HG03139 (cell line): ENCODE measurements around the gene HES7.
"Not testable (repeated sequence)": the region's sequence is repeated elsewhere in the genome, so short reads cannot be mapped to it uniquely, and the experiment has no call there.

Experiments
- ATAC-seq: cut with Tn5 transposase; IDR thresholded peaks from one replicate; pipeline ENCODE4 v1.9.1; 2021; ENCODE audit not compliant: unreplicated experiment

Gene HES7

GRCh38 chr17:8123695-8124349 lies at the start of gene HES7:
Gene HES7 (minus strand): TSS chr17:8124106. CDS start chr17:8124084, 22 bp downstream.
- no peak for ATAC-seq

DNA sequence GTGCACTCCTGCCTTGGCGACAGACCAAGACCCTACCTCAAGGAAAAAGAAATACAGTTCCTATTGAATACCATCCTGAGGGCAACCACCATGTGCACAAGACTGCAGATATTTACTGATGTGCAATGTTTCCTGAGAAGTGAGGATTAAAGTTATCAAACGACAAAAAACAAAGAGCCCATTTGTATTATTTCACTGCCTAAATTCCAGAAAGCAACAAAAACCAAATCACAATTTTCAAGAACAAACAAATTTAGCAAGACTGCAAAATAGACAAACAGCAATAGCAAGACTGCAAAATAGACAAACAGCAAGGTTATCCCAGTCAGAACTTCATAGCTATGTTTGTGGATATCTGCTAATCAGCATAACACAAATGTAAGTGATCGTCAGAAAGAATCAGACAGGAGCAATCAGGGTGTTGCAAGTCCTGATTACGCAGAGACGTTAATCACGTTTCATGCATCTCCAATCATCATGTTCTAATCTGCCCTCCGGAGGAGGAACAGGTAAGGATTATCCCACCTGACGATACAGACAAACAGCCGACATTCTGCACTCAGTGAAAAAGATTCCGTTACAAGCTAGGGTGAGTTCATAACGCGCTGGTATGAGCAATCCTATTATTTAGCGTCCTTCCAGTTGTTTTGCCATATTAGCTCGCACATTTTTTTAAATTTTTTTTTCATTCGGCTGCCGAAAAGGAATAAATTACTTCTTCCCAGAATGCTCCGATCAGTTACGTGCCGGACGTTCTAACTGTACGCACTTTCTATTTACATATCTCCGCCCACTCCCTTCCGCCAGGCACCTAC lies 49.4 kb upstream of the HES7 start:
- ATAC-seq = peak; percentile 67

- ATAC-seq = not testable (repeated sequence)
These were observed 46.3 kb upstream of the HES7 start for GRCh38 chr17:8170186-8170585.

- ATAC-seq = no peak
These were observed 43.6 kb upstream of the HES7 start for GRCh38 chr17:8167526-8167925.

- no peak for ATAC-seq
These were observed 42.8 kb upstream of the HES7 start for GRCh38 chr17:8166731-8167130.

- no peak for ATAC-seq
These were observed 40.9 kb upstream of the HES7 start for GRCh38 chr17:8164815-8165131.

- ATAC-seq = no peak
These were observed 40.3 kb upstream of the HES7 start for GRCh38 chr17:8163978-8164814.

DNA sequence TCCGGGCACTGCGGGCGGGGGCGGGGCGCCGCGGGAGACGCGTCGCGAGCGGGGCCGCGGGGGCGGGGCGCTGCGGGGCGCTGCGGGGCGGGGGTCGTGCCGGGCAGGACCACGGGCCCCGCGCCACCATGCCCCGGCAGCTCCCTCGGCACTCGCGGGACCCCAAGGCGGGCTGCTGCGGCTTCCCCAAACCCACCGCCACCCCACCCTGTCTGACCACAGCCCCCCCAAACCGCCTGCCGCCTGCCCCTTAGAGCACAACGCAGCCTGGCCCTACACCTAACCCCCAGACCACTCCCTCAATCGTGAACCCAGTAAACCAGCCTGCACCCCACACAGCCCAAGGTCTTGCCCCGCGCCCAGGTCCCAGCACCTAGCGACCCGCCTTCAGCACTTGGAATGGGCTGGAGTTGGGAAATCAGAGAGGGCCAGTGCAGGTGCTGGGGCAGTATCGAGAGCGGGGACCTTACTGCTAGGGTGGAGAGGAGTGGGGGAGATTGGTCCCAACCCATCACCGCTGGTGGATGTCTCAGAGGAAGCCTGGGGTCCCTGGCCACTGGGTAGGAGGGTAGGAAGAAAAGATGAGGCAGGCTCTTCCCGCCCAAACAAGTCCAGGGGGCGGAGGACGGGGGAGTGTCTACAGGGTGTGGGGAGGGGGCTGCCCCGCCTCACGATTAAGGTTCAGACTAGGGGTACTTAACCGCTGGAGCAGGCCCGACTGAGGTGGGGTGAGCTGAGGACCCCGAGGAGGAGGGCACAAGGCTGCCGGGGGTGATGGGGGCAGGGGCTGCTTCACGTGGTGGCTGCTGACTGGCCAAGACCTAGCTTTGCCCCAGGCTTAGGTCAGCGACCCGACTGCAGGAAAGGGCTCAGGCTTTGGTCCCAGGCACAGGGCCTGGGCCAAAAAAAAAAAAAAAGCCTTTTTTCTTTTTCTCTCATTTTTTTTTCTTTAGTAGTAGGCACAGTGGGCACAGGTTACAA lies 39.4 kb upstream of the HES7 start:
- ATAC-seq = no peak

GRCh38 chr17:8162233-8162996 lies 38.5 kb upstream of the HES7 start, which contains the start of gene VAMP2:
Gene VAMP2 (minus strand): TSS chr17:8162948. CDS start chr17:8162879, 69 bp downstream.
- no peak for ATAC-seq

GRCh38 chr17:8161289-8162232 lies 37.7 kb upstream of the HES7 start:
- no peak for ATAC-seq

DNA sequence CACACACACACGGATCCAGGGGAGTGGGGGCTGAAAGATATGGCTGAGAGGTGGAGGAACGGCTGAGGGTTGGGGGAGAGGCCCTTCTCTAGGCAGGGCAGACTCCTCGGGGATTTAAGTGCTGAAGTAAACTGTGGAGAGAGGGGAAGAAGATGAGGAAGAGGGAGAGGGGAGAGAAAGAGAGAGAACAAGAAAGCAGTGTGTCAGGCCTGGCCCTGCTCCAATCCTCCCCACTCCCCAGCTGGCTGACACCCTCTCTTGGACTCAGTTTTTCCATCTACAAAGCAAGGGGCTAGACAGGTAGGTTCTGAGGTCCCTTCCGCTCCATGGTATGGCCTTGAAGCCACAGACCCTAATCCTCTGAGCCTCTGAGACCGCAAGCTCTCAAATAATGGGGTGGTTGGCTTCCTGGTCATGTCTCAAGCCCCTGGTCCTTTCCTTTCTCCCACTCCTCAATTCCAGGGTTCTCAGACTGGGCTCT lies 36.9 kb upstream of the HES7 start:
- ATAC-seq = no peak

GRCh38 chr17:8160224-8160577 lies 36.3 kb upstream of the HES7 start:
- ATAC-seq = no peak

- no peak for ATAC-seq
These were observed 35.7 kb upstream of the HES7 start for GRCh38 chr17:8159459-8160223.

GRCh38 chr17:8159032-8159400 lies 35.1 kb upstream of the HES7 start:
- ATAC-seq = no peak

DNA sequence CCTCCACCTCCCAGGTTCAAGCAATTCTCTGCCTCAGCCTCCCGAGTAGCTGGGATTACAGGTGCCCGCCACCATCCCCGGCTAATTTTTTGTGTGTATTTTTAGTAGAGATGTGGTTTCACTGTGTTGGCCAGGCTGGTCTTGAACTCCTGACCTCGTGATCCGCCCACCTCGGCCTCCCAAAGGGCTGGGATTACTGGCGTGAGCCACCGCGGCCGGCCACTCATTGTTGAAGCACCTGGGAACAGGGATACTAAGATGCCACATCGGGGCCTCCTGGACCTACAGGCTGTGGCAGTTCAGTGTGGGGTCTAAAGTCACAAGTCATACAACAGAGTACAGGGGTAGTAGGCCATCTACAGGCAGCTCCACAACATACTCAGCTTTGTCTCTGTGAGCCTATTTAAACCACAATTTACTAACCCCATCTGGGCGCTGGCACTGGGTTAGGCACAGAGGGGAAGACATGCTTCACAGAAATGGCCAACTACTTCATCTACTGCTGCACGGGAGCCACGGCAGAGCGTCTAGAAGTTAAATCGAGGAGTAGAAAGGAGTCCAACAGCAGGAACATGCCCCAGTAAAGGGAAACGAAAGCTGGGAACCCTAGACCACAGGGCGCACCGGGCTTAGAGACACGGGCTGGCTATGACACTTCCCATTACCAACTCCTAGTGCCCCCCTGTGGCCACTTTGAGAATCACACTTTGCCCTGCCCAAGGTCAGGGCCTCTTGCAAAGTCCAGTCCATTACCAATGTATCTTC lies 34.5 kb upstream of the HES7 start:
- ATAC-seq = no peak

DNA sequence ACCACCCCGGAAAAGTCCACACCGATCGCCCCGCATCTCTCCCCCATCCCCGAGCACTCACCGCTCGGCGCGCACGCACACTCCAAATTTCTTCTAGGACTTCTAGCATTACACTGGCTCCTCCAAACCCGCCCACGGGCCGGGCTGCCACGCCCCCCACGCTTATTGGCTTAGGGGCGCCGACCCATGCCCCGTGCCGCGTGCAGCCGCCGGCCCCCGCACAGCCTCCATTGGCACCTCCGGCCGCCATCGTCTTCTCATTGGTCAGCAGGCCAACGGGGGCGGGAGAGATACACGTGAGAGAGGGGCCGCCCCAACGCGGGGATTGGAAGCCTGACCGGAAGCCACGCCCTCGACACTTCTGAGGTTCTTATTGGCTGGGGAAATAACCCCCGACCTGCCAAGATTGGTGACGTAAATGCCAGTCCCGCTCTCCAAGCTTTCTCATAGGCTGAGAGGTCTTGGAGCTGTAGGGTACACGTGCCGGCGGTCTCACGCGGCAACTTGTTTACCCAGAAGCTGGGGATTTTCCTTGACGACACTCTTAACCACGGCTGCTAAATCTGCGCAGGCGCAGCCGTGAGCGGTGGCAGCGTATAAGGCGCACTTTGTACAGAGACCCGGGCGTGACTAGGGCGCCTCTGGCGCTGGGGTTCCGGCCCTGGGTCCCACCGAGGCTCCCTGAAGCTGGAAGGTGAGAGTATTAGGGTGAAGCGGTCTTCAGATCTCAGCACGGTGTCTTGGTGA lies 32.5 kb upstream of the HES7 start:
- peak; percentile 69 for ATAC-seq

DNA sequence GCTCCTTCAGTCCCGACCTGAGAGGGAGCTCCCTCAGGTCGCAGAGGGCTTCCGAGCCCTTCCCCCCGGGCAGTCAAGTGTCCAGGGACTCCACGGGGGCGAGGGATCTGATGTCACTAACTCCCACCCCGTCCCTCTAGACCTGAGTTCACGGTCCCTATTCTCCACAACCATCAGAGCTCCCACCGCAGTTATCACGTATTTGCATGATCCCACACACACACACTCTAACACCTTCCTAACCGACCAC lies 32.0 kb upstream of the HES7 start:
- no peak for ATAC-seq
